Keratinocyte (primary cell): Measurements from ENCODE around the gene VAC14.

ENCODE experiments used
- EZH2 ChIP-seq: IDR thresholded peaks from one replicate; pipeline ENCODE4 v1.6.1; 2012; ENCODE audit warnings: inconsistent platforms, mild to moderate bottlenecking, low read length, moderate library complexity
- TF ChIP-seq, protein P1 (sequence below), 3 experiments: IDR thresholded peaks in 1 of 3; conservative IDR thresholded peaks in 1 of 3; optimal IDR thresholded peaks in 1 of 3; 2 replicates in 2 of 3; 3 replicates in 1 of 3; pipeline versions ENCODE3 to v1.5.1; 2011; ENCODE audit warnings: low read length in 3 of 3, mild to moderate bottlenecking in 3 of 3, moderate library complexity in 2 of 3, control low read depth in 1 of 3, inconsistent platforms in 1 of 3; ENCODE audit not compliant: insufficient read depth in 2 of 3; ENCODE audit errors: extremely low read depth in 1 of 3

DNA sequence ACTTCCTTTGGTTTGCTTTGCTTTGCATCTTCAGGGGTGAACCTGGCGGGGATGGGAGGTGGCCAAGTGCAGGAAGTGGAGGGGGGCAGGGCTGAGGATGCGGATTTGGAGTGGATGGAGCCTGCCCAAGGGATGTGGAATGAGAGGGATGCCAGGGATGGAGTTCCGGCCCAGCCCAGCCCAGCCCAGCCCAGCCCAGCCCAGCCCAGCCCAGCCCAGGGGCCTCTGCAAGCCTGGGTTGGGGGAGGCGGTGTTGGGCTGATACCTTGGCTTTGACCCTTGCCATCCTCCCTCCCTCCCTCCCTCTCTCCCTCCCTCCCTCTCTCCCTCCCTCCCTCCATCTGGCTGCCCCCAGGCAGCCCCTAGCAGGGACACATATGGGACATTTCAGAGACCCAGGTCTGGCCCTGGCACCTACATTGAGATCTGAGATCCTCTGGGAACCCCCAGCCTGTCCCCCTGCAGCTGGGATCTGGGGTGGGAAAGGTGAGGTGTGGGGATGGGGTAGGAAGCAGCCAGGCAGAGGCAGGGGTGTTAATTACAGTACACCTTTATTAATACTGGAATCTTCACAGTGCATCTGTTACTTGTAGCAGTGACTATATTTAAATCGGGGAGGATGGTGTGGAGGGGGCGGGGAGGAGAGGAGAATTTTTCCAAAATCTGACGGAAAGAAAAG, 140.1 kb downstream of the VAC14 start:
- TF ChIP-seq, protein P1, sequence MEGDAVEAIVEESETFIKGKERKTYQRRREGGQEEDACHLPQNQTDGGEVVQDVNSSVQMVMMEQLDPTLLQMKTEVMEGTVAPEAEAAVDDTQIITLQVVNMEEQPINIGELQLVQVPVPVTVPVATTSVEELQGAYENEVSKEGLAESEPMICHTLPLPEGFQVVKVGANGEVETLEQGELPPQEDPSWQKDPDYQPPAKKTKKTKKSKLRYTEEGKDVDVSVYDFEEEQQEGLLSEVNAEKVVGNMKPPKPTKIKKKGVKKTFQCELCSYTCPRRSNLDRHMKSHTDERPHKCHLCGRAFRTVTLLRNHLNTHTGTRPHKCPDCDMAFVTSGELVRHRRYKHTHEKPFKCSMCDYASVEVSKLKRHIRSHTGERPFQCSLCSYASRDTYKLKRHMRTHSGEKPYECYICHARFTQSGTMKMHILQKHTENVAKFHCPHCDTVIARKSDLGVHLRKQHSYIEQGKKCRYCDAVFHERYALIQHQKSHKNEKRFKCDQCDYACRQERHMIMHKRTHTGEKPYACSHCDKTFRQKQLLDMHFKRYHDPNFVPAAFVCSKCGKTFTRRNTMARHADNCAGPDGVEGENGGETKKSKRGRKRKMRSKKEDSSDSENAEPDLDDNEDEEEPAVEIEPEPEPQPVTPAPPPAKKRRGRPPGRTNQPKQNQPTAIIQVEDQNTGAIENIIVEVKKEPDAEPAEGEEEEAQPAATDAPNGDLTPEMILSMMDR (optimal IDR thresholded peaks at IDR 0.05 in 1 of 3, IDR thresholded peaks at IDR 0.05 in 1 of 3, conservative IDR thresholded peaks at IDR 0.05 in 1 of 3; ENCODE audit: extremely low read depth in 1 of 3, insufficient read depth in 2 of 3, low read length in 3 of 3) = no peak
- TF ChIP-seq EZH2 = no peak
